Renal cortical epithelial cell (primary cell): ENCODE data around the gene NUDT16L1. TPM values are rescaled to one million over a fixed set of nuclear protein-coding genes. Genes with fewer than 3 reads are reported as not detected.

Experiments
- DNase-seq: peaks from one replicate; pipeline ENCODE4 v3.0.0-alpha.2; 2011; ENCODE audit warnings: low read depth
- total RNA-seq: library from RNA; depleted of rRNA; stranded (reverse); fragments of >200 nt; gene quantifications from 2 replicates; pipeline ENCODE4 v1.2.3, GENCODE V29; 2014

NUDT16L1 gene
- total RNA-seq, 1 donor from 2014 or later, result 49.2 TPM

DNA sequence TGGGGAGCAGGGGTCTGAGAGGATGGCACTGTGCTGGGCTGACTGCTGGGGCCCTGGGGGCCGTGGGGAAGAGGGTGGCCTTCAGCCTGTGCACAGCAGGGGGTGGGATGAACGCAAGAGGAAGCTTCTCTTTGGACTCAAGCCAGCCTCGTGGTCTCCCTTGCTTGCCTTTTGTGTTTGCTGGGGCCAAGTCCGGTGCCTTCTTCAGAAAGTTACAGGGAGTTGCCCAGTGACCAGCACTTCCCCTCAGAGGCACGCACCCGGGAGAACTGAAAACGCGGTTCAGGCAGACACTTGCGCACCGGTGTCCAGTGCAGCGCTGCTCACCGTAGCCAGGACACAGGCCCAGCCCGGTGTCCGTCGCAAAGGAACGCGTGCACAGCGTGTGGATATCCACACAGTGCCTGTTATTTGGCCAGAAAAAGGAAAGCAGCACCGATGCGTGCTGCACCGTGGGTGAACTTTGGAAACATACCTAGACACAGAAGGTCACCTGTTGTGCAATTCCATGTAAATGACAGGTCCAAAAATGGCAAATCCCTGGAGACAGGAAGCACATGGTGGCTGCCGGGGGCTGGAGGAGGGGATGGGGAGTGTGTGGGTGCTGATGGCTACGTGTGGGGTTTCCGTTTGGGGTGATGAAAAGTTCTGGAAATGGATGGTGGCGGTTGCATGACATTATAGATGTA, 29.4 kb upstream of the NUDT16L1 start:
- peak; percentile 40 for DNase-seq

DNA sequence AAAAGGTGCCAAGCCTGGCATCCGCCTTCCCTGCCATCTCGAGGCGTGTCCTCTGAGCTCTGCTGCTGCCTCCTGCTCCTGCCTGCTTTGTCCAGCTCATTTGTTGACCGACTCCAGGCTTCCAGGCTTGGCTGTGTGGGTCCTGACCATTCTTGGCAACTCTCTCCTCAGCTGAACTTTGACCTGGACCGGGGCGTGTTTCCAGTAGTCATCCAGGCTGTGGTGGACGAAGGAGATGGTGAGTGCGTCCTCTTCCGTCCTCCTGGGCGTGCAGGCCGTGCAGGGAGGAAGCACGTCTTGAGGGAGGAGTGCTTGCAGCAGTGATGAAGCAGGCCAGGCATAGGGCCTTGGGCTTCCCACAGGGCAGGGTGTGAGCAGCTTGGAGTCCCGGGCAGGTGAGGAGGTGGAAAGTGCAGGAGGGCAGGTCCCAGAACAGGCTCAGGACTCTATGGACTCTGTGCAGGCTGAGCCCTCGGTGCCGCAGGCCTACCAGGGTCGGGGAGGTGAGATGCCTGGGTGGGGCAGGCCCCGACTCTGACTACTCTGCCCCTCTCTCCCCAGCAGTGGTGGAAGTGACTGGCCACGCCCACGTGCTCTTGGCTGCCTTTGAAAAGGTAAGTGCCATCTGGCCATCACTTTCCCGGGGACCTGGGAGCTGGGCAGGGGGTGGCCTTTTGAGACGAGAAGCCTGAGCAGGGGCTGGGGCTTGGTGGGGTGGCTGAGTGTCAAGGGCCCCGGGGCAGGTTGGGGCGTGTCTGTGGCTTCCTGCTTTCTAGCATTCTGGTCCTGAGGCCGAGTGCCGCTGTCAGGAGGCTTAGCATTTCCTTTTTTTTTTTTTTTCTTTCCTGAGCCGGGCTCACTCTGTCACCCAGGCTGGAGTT, 28.6 kb upstream of the NUDT16L1 start:
- DNase-seq, result peak; percentile 37

DNA sequence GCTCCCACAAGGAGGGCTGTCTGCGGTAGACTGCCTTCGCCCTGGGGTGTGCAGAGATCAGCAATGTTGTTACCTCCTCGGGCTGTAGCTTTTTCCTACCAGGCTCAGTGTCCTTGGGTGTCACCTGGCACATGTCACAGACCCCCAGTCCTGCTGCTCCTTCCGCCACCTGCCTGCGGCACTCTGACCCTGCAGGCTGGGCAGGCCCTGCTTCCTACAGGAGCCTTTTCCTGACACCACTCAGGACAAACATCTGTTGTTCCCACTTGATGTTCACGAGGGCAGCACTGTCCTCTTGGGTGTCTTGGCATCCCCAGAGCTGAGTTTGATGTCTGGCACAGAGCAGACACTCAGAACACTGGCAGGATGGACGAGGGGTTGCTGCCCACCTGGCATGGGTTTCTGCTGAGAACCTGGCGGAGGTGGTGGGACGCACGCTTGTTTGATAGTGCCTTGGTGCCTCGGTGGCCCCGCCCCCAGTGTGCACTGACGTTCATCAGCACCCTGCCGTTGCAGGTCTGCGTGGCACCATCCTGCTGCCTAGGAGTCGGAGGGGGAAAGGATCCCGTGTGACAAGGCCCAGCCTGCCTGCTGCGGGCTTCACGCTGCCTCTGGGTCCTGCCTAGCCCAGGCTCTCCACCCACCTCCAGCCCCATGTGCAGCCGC, 26.7 kb upstream of the NUDT16L1 start:
- no peak for DNase-seq

GRCh38 chr16:4667203-4667963, 26.0 kb upstream of the NUDT16L1 start:
- DNase-seq, result no peak

DNA sequence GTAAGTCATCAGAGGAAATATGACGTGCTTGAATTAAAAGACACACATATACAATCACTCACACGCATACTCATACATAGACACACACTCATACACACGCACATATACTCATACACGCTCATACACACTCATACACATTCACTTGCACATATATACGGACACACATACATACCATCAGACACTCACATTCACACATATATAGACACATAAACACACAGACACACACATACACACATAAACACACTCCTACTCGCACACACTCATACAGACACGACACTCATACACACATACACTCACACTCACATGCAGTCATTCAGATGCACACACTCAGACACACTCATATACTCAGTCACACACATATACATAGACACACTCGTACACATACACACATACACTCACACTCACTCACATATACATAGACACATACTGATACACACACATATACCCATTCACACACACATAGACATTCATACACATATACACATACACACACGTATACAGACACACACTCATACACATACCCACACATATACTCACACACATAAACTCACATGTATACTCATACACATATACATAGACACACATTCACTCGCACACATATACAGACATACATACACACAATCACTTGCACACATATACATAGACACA, 24.9 kb upstream of the NUDT16L1 start:
- no peak for DNase-seq

DNA sequence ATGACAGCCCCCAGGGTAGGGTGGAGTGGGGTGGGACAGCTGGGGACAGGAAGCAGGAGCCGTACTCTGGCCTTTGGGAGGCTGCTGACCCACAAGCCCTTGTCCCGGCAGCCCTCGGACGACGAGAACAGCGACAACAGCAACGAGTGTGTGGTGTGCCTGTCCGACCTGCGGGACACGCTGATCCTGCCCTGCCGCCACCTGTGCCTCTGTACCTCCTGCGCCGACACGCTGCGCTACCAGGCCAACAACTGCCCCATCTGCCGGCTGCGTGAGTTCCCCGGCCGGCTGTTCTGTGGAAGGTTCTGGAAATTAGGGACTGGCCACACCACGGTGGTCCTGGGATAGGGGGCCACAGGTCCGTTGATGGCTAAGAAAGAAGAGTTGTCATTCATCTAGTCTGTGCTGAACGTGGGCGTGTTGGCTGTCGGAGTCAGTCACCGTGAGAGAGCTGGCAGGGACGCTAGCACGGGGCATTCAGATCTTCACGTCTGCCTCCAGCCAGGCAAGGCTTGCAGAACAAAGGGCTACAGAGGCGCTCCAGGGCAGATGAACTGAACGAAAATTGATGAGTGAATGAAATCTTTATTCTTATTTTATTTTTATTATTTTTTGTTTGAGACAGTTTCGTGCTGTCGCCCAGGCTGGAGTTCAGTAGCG, 19.8 kb upstream of the NUDT16L1 start:
- DNase-seq, result no peak

GRCh38 chr16:4674926-4675530, 18.3 kb upstream of the NUDT16L1 start:
- no peak for DNase-seq

DNA sequence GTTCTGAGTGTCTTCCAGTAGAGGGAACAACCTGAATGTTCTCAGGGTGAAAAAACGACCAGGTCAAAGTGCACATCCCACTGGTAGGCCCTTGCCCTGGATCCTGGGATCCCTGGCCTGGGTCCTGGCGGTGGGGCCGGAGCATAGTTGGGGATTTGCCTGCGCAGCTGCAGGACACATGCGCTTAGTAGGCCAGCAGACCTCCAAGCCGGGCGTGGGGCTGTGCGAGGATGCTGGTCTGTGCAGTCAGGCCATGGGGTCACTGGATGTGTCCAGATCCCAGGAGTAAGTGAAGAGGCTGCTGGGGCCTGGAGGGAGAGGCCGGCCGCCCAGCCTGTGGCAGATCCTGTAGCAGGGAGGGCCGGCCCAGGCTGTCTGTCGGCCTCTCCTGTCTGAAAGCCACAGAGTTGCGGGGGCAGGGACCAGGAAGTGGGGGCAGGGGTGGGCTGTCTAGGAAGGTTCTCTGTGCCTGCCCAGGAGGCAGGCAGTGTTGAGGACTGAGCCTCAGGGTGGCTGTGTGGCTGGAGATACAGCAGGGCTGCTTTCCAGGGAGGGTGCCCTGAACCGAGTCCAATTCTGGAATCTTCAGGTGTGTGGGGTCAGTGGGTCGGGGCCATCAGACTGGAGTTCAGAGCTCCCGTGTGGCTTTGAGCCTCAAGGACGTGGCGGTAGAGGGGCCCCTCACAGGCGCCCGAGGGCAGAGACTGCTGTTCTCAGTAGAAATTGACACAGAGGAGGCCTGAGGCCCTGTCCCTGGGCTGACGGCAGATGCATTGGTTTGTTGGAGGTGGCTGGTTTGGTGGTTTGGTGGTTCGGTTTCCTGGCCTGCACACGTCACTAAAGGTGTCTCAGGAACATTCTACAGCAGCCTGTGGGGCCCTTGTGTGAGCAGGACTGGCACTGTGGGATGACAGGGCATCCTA, 17.2 kb upstream of the NUDT16L1 start:
- no peak for DNase-seq

- no peak for DNase-seq
These were observed 16.5 kb upstream of the NUDT16L1 start for GRCh38 chr16:4676831-4677230.

DNA sequence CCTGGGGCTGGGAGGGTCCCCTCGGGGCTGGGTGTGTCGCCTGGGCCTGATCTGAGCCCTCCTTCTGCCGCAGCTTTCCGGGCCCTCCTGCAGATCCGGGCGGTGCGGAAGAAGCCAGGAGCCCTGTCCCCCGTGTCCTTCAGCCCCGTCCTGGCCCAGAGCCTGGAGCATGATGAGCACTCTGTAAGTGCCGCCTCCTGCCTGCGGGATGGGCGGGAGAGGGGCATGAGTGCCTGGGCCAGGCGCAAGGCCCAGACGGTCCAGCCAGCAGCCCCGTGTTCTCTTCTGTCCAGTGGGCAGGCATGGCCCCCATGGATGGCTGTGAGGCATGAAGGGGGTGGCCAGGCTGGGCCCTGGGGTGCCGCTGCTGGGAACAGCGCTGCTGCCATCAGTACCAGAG, 16.0 kb upstream of the NUDT16L1 start:
- DNase-seq, result no peak

- DNase-seq, result no peak
These were observed 15.4 kb upstream of the NUDT16L1 start for GRCh38 chr16:4677994-4678393.

- no peak for DNase-seq
These were observed 14.8 kb upstream of the NUDT16L1 start for GRCh38 chr16:4678596-4678995.

GRCh38 chr16:4679156-4679849, 14.1 kb upstream of the NUDT16L1 start:
- no peak for DNase-seq

DNA sequence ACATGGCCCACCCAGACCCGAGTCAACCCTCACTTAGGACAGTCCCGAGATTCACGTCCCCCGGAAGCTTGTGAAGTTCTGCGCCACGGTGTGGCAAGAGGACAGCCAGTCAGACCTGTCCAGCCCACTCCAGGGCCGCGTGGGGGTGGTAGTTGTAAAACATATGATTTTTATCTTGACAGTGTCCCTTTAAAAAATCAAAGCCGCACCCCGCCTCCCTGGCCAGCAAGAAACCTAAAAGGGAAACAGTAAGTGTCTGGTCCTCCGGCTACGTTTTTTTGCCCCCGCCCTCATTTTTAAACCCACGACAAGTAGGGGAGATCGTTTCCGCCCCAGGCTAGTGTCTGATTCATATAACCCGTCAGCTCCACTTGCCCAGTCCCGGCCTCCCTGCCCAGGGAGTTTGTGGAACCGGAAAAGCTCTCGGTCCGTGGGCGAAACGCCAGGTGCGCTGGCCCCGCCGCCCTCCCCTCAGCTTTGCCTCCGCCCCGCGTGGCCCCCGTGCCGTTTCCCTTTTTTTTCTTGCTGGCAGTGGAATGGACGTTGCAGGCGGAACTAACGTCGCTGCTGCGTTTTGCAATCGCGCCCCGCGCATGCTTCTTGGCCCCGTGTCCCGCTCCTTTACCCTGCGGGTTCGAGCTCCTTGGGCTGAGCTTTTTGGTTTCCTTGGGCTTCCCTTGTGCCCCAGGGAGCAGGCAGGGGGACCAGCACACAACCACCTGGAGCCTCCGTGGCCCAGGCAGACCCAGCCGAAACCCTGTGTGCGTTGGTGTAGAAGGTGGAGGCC, 13.3 kb upstream of the NUDT16L1 start:
- peak; percentile 73 for DNase-seq

GRCh38 chr16:4680673-4681470, 12.5 kb upstream of the NUDT16L1 start:
- no peak for DNase-seq

GRCh38 chr16:4681471-4682083, 11.8 kb upstream of the NUDT16L1 start:
- DNase-seq, result no peak
